H9 (cell line): ENCODE results near the gene CD2AP. TPM values are rescaled to one million over a fixed set of nuclear protein-coding genes. Genes with fewer than 3 reads are reported as not detected.

Source experiments
- DNase-seq: peaks from one replicate; pipeline ENCODE4 v3.0.0-alpha.2; 2017
- H2AFZ ChIP-seq: one replicate; pipeline ENCODE4 v1.6.1; 2013; ENCODE audit warnings: mild to moderate bottlenecking, low read length, control low read depth, moderate library complexity
- H2AK5ac ChIP-seq: 2 replicates; pipeline ENCODE4 v1.6.1; 2013; ENCODE audit warnings: low read length, control low read depth, mixed read lengths; ENCODE audit not compliant: insufficient read length
- H2BK120ac ChIP-seq: one replicate; pipeline ENCODE4 v1.6.1; 2013; ENCODE audit warnings: low read depth, mild to moderate bottlenecking, low read length, control low read depth, inconsistent platforms; ENCODE audit not compliant: poor library complexity, severe bottlenecking
- H2BK12ac ChIP-seq: 2 replicates; pipeline ENCODE4 v1.6.1; 2013; ENCODE audit warnings: low read length, control low read depth, mixed read lengths, low read depth; ENCODE audit not compliant: insufficient read length
- H2BK15ac ChIP-seq: 2 replicates; pipeline ENCODE4 v1.6.1; 2013; ENCODE audit warnings: low read depth, low read length, control low read depth
- H2BK20ac ChIP-seq: one replicate; pipeline ENCODE4 v1.6.1; 2013; ENCODE audit warnings: low read depth, mild to moderate bottlenecking, low read length, control low read depth, inconsistent platforms; ENCODE audit not compliant: poor library complexity, severe bottlenecking
- H2BK5ac ChIP-seq: 2 replicates; pipeline ENCODE4 v1.6.1; 2013; ENCODE audit warnings: low read length, control low read depth, mixed read lengths; ENCODE audit not compliant: insufficient read length
- H3K14ac ChIP-seq: 2 replicates; pipeline ENCODE4 v1.6.1; 2013; ENCODE audit warnings: low read length, control low read depth; ENCODE audit not compliant: insufficient read depth
- H3K18ac ChIP-seq: 2 replicates; pipeline ENCODE4 v1.6.1; 2013; ENCODE audit warnings: low read depth, mild to moderate bottlenecking, mixed read lengths, low read length, control low read depth; ENCODE audit not compliant: insufficient read length
- H3K23ac ChIP-seq: 2 replicates; pipeline ENCODE4 v1.6.1; 2013; ENCODE audit warnings: low read length, control low read depth, mixed read lengths, low read depth; ENCODE audit not compliant: insufficient read length
- H3K23me2 ChIP-seq: 2 replicates; pipeline ENCODE4 v1.6.1; 2013; ENCODE audit warnings: low read depth, mild to moderate bottlenecking, mixed read lengths, low read length, control low read depth; ENCODE audit not compliant: insufficient read length, poor library complexity, severe bottlenecking
- H3K27ac ChIP-seq: 2 replicates; pipeline ENCODE4 v1.5.1; 2013; ENCODE audit warnings: low read length, control low read depth, mixed read lengths, low read depth; ENCODE audit not compliant: insufficient read length
- H3K27me3 ChIP-seq: 2 replicates; pipeline ENCODE4 v1.6.1; 2013; ENCODE audit warnings: low read length, control low read depth, inconsistent platforms; ENCODE audit not compliant: insufficient read depth
- H3K4ac ChIP-seq: 2 replicates; pipeline ENCODE4 v1.6.1; 2013; ENCODE audit warnings: low read depth, mild to moderate bottlenecking, control low read depth, inconsistent platforms, low read length, moderate library complexity
- H3K4me1 ChIP-seq: 2 replicates; pipeline ENCODE4 v1.6.1; 2013; ENCODE audit warnings: low read length, control low read depth, inconsistent platforms; ENCODE audit not compliant: insufficient read depth
- H3K4me2 ChIP-seq: 2 replicates; pipeline ENCODE4 v1.6.1; 2013; ENCODE audit warnings: low read length, control low read depth, mixed read lengths; ENCODE audit not compliant: insufficient read length, insufficient read depth
- H3K56ac ChIP-seq: 2 replicates; pipeline ENCODE4 v1.6.1; 2013; ENCODE audit warnings: low read depth, mild to moderate bottlenecking, mixed read lengths, low read length, control low read depth; ENCODE audit not compliant: insufficient read length
- H3K79me1 ChIP-seq: 2 replicates; pipeline ENCODE4 v1.6.1; 2013; ENCODE audit warnings: low read depth, mild to moderate bottlenecking, moderate library complexity, low read length, control low read depth, inconsistent platforms; ENCODE audit not compliant: insufficient read depth, poor library complexity, severe bottlenecking
- H3K79me2 ChIP-seq: 2 replicates; pipeline ENCODE4 v1.6.1; 2013; ENCODE audit warnings: low read length, control low read depth, inconsistent platforms; ENCODE audit not compliant: insufficient read depth
- H3K9ac ChIP-seq: 2 replicates; pipeline ENCODE4 v1.6.1; 2013; ENCODE audit warnings: low read length, control low read depth, mixed read lengths; ENCODE audit not compliant: insufficient read length; ENCODE audit errors: extremely low read depth
- H3K9me3 ChIP-seq: one replicate; pipeline ENCODE4 v1.6.1; 2013; ENCODE audit warnings: low read depth, low read length, inconsistent platforms; ENCODE audit not compliant: control insufficient read depth
- H3T11ph ChIP-seq: one replicate; pipeline ENCODE4 v1.6.1; 2013; ENCODE audit warnings: mild to moderate bottlenecking, low read length, control low read depth, inconsistent platforms
- H4K20me1 ChIP-seq: one replicate; pipeline ENCODE4 v1.6.1; 2013; ENCODE audit not compliant: control insufficient read depth, insufficient read length, insufficient read depth
- H4K5ac ChIP-seq: 2 replicates; pipeline ENCODE4 v1.6.1; 2013; ENCODE audit warnings: low read depth, mild to moderate bottlenecking, mixed read lengths, low read length, control low read depth; ENCODE audit not compliant: insufficient read length
- H4K8ac ChIP-seq: replicated peaks from 2 replicates; pipeline ENCODE4 v1.6.1; 2013; ENCODE audit warnings: low read length, control low read depth, mixed read lengths, low read depth; ENCODE audit not compliant: insufficient read length
- H4K91ac ChIP-seq: 2 replicates; pipeline ENCODE4 v1.6.1; 2013; ENCODE audit warnings: low read depth, mild to moderate bottlenecking, moderate library complexity, mixed read lengths, low read length, control low read depth; ENCODE audit not compliant: insufficient read length
- H3K27ac Mint-ChIP-seq, 3 experiments: 2 replicates in 2 of 3; 3 replicates in 1 of 3; pipeline ENCODE4 v1.8.0; 2020 to 2021; ENCODE audit warnings: mixed read lengths in 3 of 3, mild to moderate bottlenecking in 1 of 3, moderate library complexity in 1 of 3
- H3K27me3 Mint-ChIP-seq: 2 replicates; pipeline ENCODE4 v1.8.0; 2021; ENCODE audit warnings: low read depth, mild to moderate bottlenecking, moderate library complexity, mixed read lengths
- H3K36me3 Mint-ChIP-seq, 3 experiments: 2 replicates in 2 of 3; 3 replicates in 1 of 3; pipeline ENCODE4 v1.8.0; 2020 to 2021; ENCODE audit warnings: low read depth in 3 of 3, mixed read lengths in 3 of 3; ENCODE audit not compliant: insufficient read depth in 1 of 3
- H3K4me1 Mint-ChIP-seq, 2 experiments: 2 replicates each; pipeline ENCODE4 v1.8.0; 2020; ENCODE audit warnings: mixed read lengths in 2 of 2
- H3K4me3 Mint-ChIP-seq, 2 experiments: 2 replicates in 1 of 2; 3 replicates in 1 of 2; pipeline ENCODE4 v1.8.0; 2020 to 2021; ENCODE audit warnings: mild to moderate bottlenecking in 2 of 2, mixed read lengths in 2 of 2, moderate library complexity in 1 of 2
- H3K9me3 Mint-ChIP-seq, 2 experiments: 2 replicates in 1 of 2; 3 replicates in 1 of 2; pipeline ENCODE4 v1.8.0; 2020; ENCODE audit warnings: mild to moderate bottlenecking in 2 of 2, mixed read lengths in 2 of 2, moderate library complexity in 1 of 2
- CTCF ChIP-seq: fragments of 200-600 bp; sonication (generic); conservative IDR thresholded peaks from 3 replicates; pipeline ENCODE4 v1.8.0; 2021; ENCODE audit warnings: antibody characterized with exemption, mild to moderate bottlenecking
- WGBS: extraction: QIAGEN DNeasy Blood & Tissue Kit; methylation state at CpG from one replicate; pipeline ENCODE4 v1.1.7; 2013; ENCODE audit warnings: missing lambda C conversion rate, low lambda C conversion rate, mixed read lengths; ENCODE audit not compliant: insufficient read length; ENCODE audit errors: extremely low coverage; 5-methylcytosine and 5-hydroxymethylcytosine counted together
- total RNA-seq: library from RNA; stranded (reverse); gene quantifications from 2 replicates; pipeline ENCODE4 v1.2.1, GENCODE V29; 2021

The CD2AP gene
- total RNA-seq, 1 experiment from 2014 or later, result 50.1 TPM

GRCh38 chr6:47473791-47474346 is 3.7 kb upstream of the CD2AP start:
- peak overlapping the region in 1 of 3 experiments; percentile 38; a peak in 1 of 7 replicates for H3K27ac Mint-ChIP-seq
- no peak overlapping the region for H3K14ac ChIP-seq

More at GRCh38 chr6:47473791-47474346, 3.7 kb upstream of the CD2AP start:
- no peak overlapping the region for H4K8ac ChIP-seq
- H3K79me2 ChIP-seq, result peaks cover 6% of the 10 kb centered on the region; the same call in 1 of the 2 replicates
- no peak overlapping the region for H3K27ac ChIP-seq
- H2BK20ac ChIP-seq, result no peak overlapping the region
- no peak overlapping the region for H2BK15ac ChIP-seq
- H3K9ac ChIP-seq, result no peak overlapping the region
- no peak overlapping the region for H3K4ac ChIP-seq
- H3K9me3 ChIP-seq, result no peaks in the 10 kb centered on the region
- H2AK5ac ChIP-seq, result no peak overlapping the region
- no peaks in the 10 kb centered on the region for H3K27me3 ChIP-seq
- Mint-ChIP-seq H3K27me3 (no peaks in the 10 kb centered on the region; the same call in 1 of the 2 replicates), H3K4me3 (no peak overlapping the region), H3K36me3 (peaks cover 0 to 2% (median 0%) of the 10 kb centered on the region in 3 experiments; a peak in 1 of 7 replicates), H3K9me3 (no peaks in the 10 kb centered on the region), H3K4me1 (peaks cover 14% of the 10 kb centered on the region in 2 experiments)
- no peak overlapping the region for H3K23ac ChIP-seq
- no peak overlapping the region for H4K5ac ChIP-seq
- no peak overlapping the region for H2AFZ ChIP-seq
- H2BK5ac ChIP-seq, result no peak overlapping the region
- H2BK12ac ChIP-seq, result no peak overlapping the region
- no peaks in the 10 kb centered on the region for H4K20me1 ChIP-seq
- no peak overlapping the region for H3K4me2 ChIP-seq
- DNase-seq, result no peak
- H4K91ac ChIP-seq, result no peak overlapping the region
- TF ChIP-seq CTCF, result no peak
- H3K56ac ChIP-seq, result no peak overlapping the region
- no CpG with 5 or more reads among the region's 1 CpG for WGBS
- no peak overlapping the region for H2BK120ac ChIP-seq
- peaks cover 11% of the 10 kb centered on the region for H3K23me2 ChIP-seq
- no peaks in the 10 kb centered on the region for H3K4me1 ChIP-seq
- H3T11ph ChIP-seq, result no peak overlapping the region
- H3K18ac ChIP-seq, result no peak overlapping the region
- H3K79me1 ChIP-seq, result no peaks in the 10 kb centered on the region
